Measurements from ENCODE around the gene CDKL4. TPM values are rescaled to one million over a fixed set of nuclear protein-coding genes. Genes with fewer than 3 reads are reported as not detected.

The CDKL4 gene
- total and polyA plus RNA-seq, 2 donors (not counting 1 experiment from before 2014, with no cell fraction given), result 0.18 to 3.0 TPM

GRCh38 chr2:39159283-39159682 is 84.5 kb downstream of the CDKL4 start:
- no peak for DNase-seq (ENCODE audit: low read depth in 2 of 2)
- H3K4me3 ChIP-seq (replicated peaks in 1 of 4; ENCODE audit: control extremely low read depth in 1 of 4, insufficient read depth in 1 of 4, low read depth in 3 of 4, low read length in 4 of 4), result no peak overlapping the region

GRCh38 chr2:39158351-39158750 is 85.4 kb downstream of the CDKL4 start:
- peak; percentile 12 to 27 for DNase-seq (ENCODE audit: low read depth in 2 of 2)
- Histone ChIP-seq H3K79me2 (ENCODE audit: control insufficient read depth, insufficient read depth, low read length) (no peaks in the 10 kb centered on the region), H4K20me1 (ENCODE audit: control insufficient read depth, extremely low read depth, insufficient read depth, low read length) (no peaks in the 10 kb centered on the region), H3K9me3 (ENCODE audit: control insufficient read depth, insufficient read depth, low read depth, low read length) (no peaks in the 10 kb centered on the region), H2AFZ (ENCODE audit: low read length) (no peak overlapping the region), H3K36me3 (ENCODE audit: control insufficient read depth, insufficient read depth, low read length) (no peaks in the 10 kb centered on the region), H3K9ac (ENCODE audit: insufficient read depth, low read length) (no peak overlapping the region), H3K27me3 (ENCODE audit: control insufficient read depth, insufficient read depth, low read length) (no peaks in the 10 kb centered on the region), H3K4me3 (replicated peaks in 1 of 4; ENCODE audit: control extremely low read depth in 1 of 4, insufficient read depth in 1 of 4, low read depth in 3 of 4, low read length in 4 of 4) (no peak overlapping the region), H3K4me2 (ENCODE audit: extremely low read depth, insufficient read depth, low read length) (no peak overlapping the region), H3K4me1 (ENCODE audit: control insufficient read depth, extremely low read depth, insufficient read depth, low read length) (no peaks in the 10 kb centered on the region), H3K27ac (ENCODE audit: insufficient read depth, low read length) (no peak overlapping the region)
- TF ChIP-seq EZH2 (IDR thresholded peaks at IDR 0.05; ENCODE audit: low read length, missing control alignments) (no peak), CTCF (conservative IDR thresholded peaks at IDR 0.05 in 1 of 2, IDR thresholded peaks at IDR 0.05 in 1 of 2; ENCODE audit: low read depth in 1 of 2, low read length in 2 of 2) (no peak)

More at GRCh38 chr2:39159283-39159682, 84.5 kb downstream of the CDKL4 start:
- H3K79me2 ChIP-seq (ENCODE audit: control insufficient read depth, insufficient read depth, low read length), result no peaks in the 10 kb centered on the region
- H4K20me1 ChIP-seq (ENCODE audit: control insufficient read depth, extremely low read depth, insufficient read depth, low read length), result no peaks in the 10 kb centered on the region
- H3K4me1 ChIP-seq (ENCODE audit: control insufficient read depth, extremely low read depth, insufficient read depth, low read length), result no peaks in the 10 kb centered on the region
- no peak overlapping the region for H3K9ac ChIP-seq (ENCODE audit: insufficient read depth, low read length)
- H3K27ac ChIP-seq (ENCODE audit: insufficient read depth, low read length), result no peak overlapping the region
- H3K9me3 ChIP-seq (ENCODE audit: control insufficient read depth, insufficient read depth, low read depth, low read length), result no peaks in the 10 kb centered on the region
- no peak overlapping the region for H2AFZ ChIP-seq (ENCODE audit: low read length)
- H3K36me3 ChIP-seq (ENCODE audit: control insufficient read depth, insufficient read depth, low read length), result no peaks in the 10 kb centered on the region
- TF ChIP-seq CTCF (conservative IDR thresholded peaks at IDR 0.05 in 1 of 2, IDR thresholded peaks at IDR 0.05 in 1 of 2; ENCODE audit: low read depth in 1 of 2, low read length in 2 of 2) (no peak), EZH2 (IDR thresholded peaks at IDR 0.05; ENCODE audit: low read length, missing control alignments) (no peak)
- no peaks in the 10 kb centered on the region for H3K27me3 ChIP-seq (ENCODE audit: control insufficient read depth, insufficient read depth, low read length)
- no peak overlapping the region for H3K4me2 ChIP-seq (ENCODE audit: extremely low read depth, insufficient read depth, low read length)

GRCh38 chr2:39156846-39157245 is 86.9 kb downstream of the CDKL4 start:
- Histone ChIP-seq H3K4me2 (ENCODE audit: extremely low read depth, insufficient read depth, low read length) (no peak overlapping the region), H2AFZ (ENCODE audit: low read length) (no peak overlapping the region), H3K4me3 (replicated peaks in 1 of 4; ENCODE audit: control extremely low read depth in 1 of 4, insufficient read depth in 1 of 4, low read depth in 3 of 4, low read length in 4 of 4) (no peak overlapping the region), H3K36me3 (ENCODE audit: control insufficient read depth, insufficient read depth, low read length) (no peaks in the 10 kb centered on the region), H3K27ac (ENCODE audit: insufficient read depth, low read length) (no peak overlapping the region), H3K4me1 (ENCODE audit: control insufficient read depth, extremely low read depth, insufficient read depth, low read length) (no peaks in the 10 kb centered on the region), H3K27me3 (ENCODE audit: control insufficient read depth, insufficient read depth, low read length) (no peaks in the 10 kb centered on the region), H3K9ac (ENCODE audit: insufficient read depth, low read length) (no peak overlapping the region), H4K20me1 (ENCODE audit: control insufficient read depth, extremely low read depth, insufficient read depth, low read length) (no peaks in the 10 kb centered on the region), H3K79me2 (ENCODE audit: control insufficient read depth, insufficient read depth, low read length) (no peaks in the 10 kb centered on the region), H3K9me3 (ENCODE audit: control insufficient read depth, insufficient read depth, low read depth, low read length) (no peaks in the 10 kb centered on the region)
- TF ChIP-seq CTCF (conservative IDR thresholded peaks at IDR 0.05 in 1 of 2, IDR thresholded peaks at IDR 0.05 in 1 of 2; ENCODE audit: low read depth in 1 of 2, low read length in 2 of 2) (no peak), EZH2 (IDR thresholded peaks at IDR 0.05; ENCODE audit: low read length, missing control alignments) (no peak)
- DNase-seq (ENCODE audit: low read depth in 2 of 2), result no peak
